HEK293 (cell line): Measurements from ENCODE around the gene ARHGAP45.
A peak's percentile ranks its signal among the peaks of the same experiment; 100 is the strongest.

Source experiments
- AEBP2 ChIP-seq: fragments of 450-650 bp; formaldehyde crosslinking; IDR thresholded peaks from 2 replicates; pipeline ENCODE4 v1.5.1; 2016; ENCODE audit warnings: missing biosample characterization, missing genetic modification characterization, borderline replicate concordance
- PRDM10 ChIP-seq: fragments of 450-650 bp; formaldehyde crosslinking; IDR thresholded peaks from 2 replicates; pipeline ENCODE4 v1.5.1; 2016; ENCODE audit warnings: missing biosample characterization, missing genetic modification characterization
- WT1 ChIP-seq: fragments of 450-650 bp; formaldehyde crosslinking; IDR thresholded peaks from 2 replicates; pipeline ENCODE4 v1.5.1; 2016; ENCODE audit warnings: missing biosample characterization, missing genetic modification characterization
- ZBTB11 ChIP-seq: fragments of 450-650 bp; formaldehyde crosslinking; conservative IDR thresholded peaks from 2 replicates; pipeline ENCODE4 v1.5.1; 2016; ENCODE audit warnings: low read depth, missing biosample characterization, missing genetic modification characterization
- ZBTB48 ChIP-seq: fragments of 450-650 bp; formaldehyde crosslinking; IDR thresholded peaks from 2 replicates; pipeline ENCODE4 v1.5.1; 2016; ENCODE audit warnings: missing biosample characterization, missing genetic modification characterization
- ZBTB49 ChIP-seq: fragments of 450-650 bp; formaldehyde crosslinking; IDR thresholded peaks from 2 replicates; pipeline ENCODE4 v1.5.1; 2016; ENCODE audit warnings: missing biosample characterization, missing genetic modification characterization, low read depth
- ZIC2 ChIP-seq: fragments of 450-650 bp; formaldehyde crosslinking; IDR thresholded peaks from 2 replicates; pipeline ENCODE4 v1.5.1; 2016; ENCODE audit warnings: missing biosample characterization, missing genetic modification characterization
- ZNF10 ChIP-seq: fragments of 450-650 bp; formaldehyde crosslinking; IDR thresholded peaks from 2 replicates; pipeline ENCODE4 v1.5.1; 2017; ENCODE audit warnings: missing biosample characterization, missing genetic modification characterization
- ZNF202 ChIP-seq: fragments of 450-650 bp; formaldehyde crosslinking; IDR thresholded peaks from 2 replicates; pipeline ENCODE4 v1.5.1; 2016; ENCODE audit warnings: missing biosample characterization, missing genetic modification characterization, borderline replicate concordance
- ZNF26 ChIP-seq: fragments of 450-650 bp; formaldehyde crosslinking; IDR thresholded peaks from 2 replicates; pipeline ENCODE4 v1.5.1; 2016; ENCODE audit warnings: missing biosample characterization, missing genetic modification characterization
- ZNF416 ChIP-seq: fragments of 450-650 bp; formaldehyde crosslinking; IDR thresholded peaks from 2 replicates; pipeline ENCODE4 v1.5.1; 2016; ENCODE audit warnings: missing biosample characterization, missing genetic modification characterization
- ZNF555 ChIP-seq: fragments of 450-650 bp; formaldehyde crosslinking; conservative IDR thresholded peaks from 2 replicates; pipeline ENCODE4 v1.5.1; 2017; ENCODE audit warnings: missing biosample characterization, mild to moderate bottlenecking, missing genetic modification characterization, inconsistent platforms
- ZNF580 ChIP-seq: fragments of 450-650 bp; formaldehyde crosslinking; IDR thresholded peaks from 2 replicates; pipeline ENCODE4 v1.5.1; 2016; ENCODE audit warnings: missing biosample characterization, missing genetic modification characterization
- ZNF623 ChIP-seq: fragments of 450-650 bp; formaldehyde crosslinking; IDR thresholded peaks from 2 replicates; pipeline ENCODE4 v1.5.1; 2016; ENCODE audit warnings: missing biosample characterization, missing genetic modification characterization
- ZNF624 ChIP-seq: fragments of 450-650 bp; formaldehyde crosslinking; IDR thresholded peaks from 2 replicates; pipeline ENCODE4 v1.5.1; 2017; ENCODE audit warnings: missing biosample characterization, missing genetic modification characterization
- ZNF664 ChIP-seq: fragments of 450-650 bp; formaldehyde crosslinking; IDR thresholded peaks from 2 replicates; pipeline ENCODE4 v1.5.1; 2016; ENCODE audit warnings: missing biosample characterization, missing genetic modification characterization
- ZNF692 ChIP-seq: fragments of 450-650 bp; formaldehyde crosslinking; IDR thresholded peaks from 2 replicates; pipeline ENCODE4 v1.5.1; 2016; ENCODE audit warnings: missing biosample characterization, missing genetic modification characterization
- ZNF76 ChIP-seq: fragments of 450-650 bp; formaldehyde crosslinking; IDR thresholded peaks from 2 replicates; pipeline ENCODE4; 2016; ENCODE audit warnings: low read depth, missing biosample characterization, missing genetic modification characterization, borderline replicate concordance
- ZNF768 ChIP-seq: fragments of 450-650 bp; formaldehyde crosslinking; IDR thresholded peaks from 2 replicates; pipeline ENCODE4 v1.5.1; 2018; ENCODE audit warnings: missing biosample characterization, mild to moderate bottlenecking, missing genetic modification characterization
- ZNF843 ChIP-seq: fragments of 450-650 bp; formaldehyde crosslinking; IDR thresholded peaks from 2 replicates; pipeline ENCODE4 v1.5.1; 2016; ENCODE audit warnings: missing biosample characterization, missing genetic modification characterization
- ZXDB ChIP-seq: fragments of 450-650 bp; formaldehyde crosslinking; IDR thresholded peaks from 2 replicates; pipeline ENCODE4 v1.5.1; 2016; ENCODE audit warnings: missing biosample characterization, missing genetic modification characterization

Gene ARHGAP45

GRCh38 chr19:1040476-1041271 lies 26.3 kb upstream of the ARHGAP45 start (continued):
- TF ChIP-seq ZNF26 = no peak
- peak; percentile 58 for TF ChIP-seq ZNF76 (tag by site-specific recombination)
- TF ChIP-seq ZNF580 (tag by site-specific recombination) = peak; percentile 73
- no peak for TF ChIP-seq ZBTB49 (tag by site-specific recombination)
- TF ChIP-seq ZNF692 (tag by site-specific recombination) = no peak
- 0 out of 2 replicates have a peak, but pooled peaks have one; percentile 45 for TF ChIP-seq WT1 (tag by site-specific recombination)
- no peak for TF ChIP-seq ZNF624
- TF ChIP-seq ZNF843 (tag by site-specific recombination) = no peak; the same call in none of the 2 replicates
- TF ChIP-seq ZNF664 = peak; percentile 87
- no peak for TF ChIP-seq ZNF416 (tag by site-specific recombination)
- TF ChIP-seq ZBTB11 = no peak
- no peak for TF ChIP-seq PRDM10 (tag by site-specific recombination)
- TF ChIP-seq ZNF768 (tag by site-specific recombination) = 0 out of 2 replicates have a peak, but pooled peaks have one; percentile 30
- no peak for TF ChIP-seq AEBP2 (tag by site-specific recombination)
- peak; percentile 17; the same call in 1 of the 2 replicates for TF ChIP-seq ZNF623 (tag by site-specific recombination)
- TF ChIP-seq ZNF202 (tag by site-specific recombination) = no peak
- peak; percentile 93 for TF ChIP-seq ZNF10 (tag by site-specific recombination)
- peak; percentile 26; the same call in 1 of the 2 replicates for TF ChIP-seq ZIC2 (tag by site-specific recombination)
- TF ChIP-seq ZXDB (tag by site-specific recombination) = peak; percentile 95
- TF ChIP-seq ZBTB48 (tag by site-specific recombination) = peak; percentile 95
- no peak for TF ChIP-seq ZNF555 (tag by site-specific recombination)
